GM12878 (cell line): Measurements from ENCODE around the gene TCF7L1. TPM values are rescaled to one million over a fixed set of nuclear protein-coding genes. Genes with fewer than 3 reads are reported as not detected.

Experiments used
- ATAC-seq: fragments of 200-7000 bp; cut with Tn5 transposase; 3 replicates; pipeline ENCODE4 v1.9.1; 2020; ENCODE audit warnings: mild to moderate bottlenecking, moderate library complexity
- BruUV-seq: library from RNA; stranded (reverse); fragments of 400-500 nt; replicated peaks from 2 replicates; lab custom pipeline; 2021; lab: Mats Ljungman, UMichigan
- CTCF ChIA-PET: fragments of 300-600 bp; sonication (Branson Sonifier 250); formaldehyde crosslinking; extraction: SDS; loops from one replicate; lab custom pipeline; 2021; ENCODE audit warnings: inconsistent platforms; lab: Yijun Ruan, JAX
- POLR2A ChIA-PET: fragments of 350-600 bp; formaldehyde crosslinking; extraction: SDS; loops from one replicate; lab custom pipeline; 2021; ENCODE audit warnings: inconsistent platforms; lab: Charles Lee
- RAD21 ChIA-PET: fragments of 300-600 bp; sonication (Branson Sonifier 250); formaldehyde crosslinking; loops from one replicate; lab custom pipeline; 2023; ENCODE audit warnings: antibody characterized with exemption; ENCODE audit not compliant: unreplicated experiment; lab: Charles Lee
- SMC1A ChIA-PET: fragments of 300-600 bp; sonication (Branson Sonifier 250); formaldehyde crosslinking; loops from one replicate; lab custom pipeline; 2023; ENCODE audit not compliant: unreplicated experiment, uncharacterized antibody; lab: Charles Lee
- DNase-seq: peaks from one replicate; pipeline ENCODE4 v3.0.0-alpha.2; 2011; ENCODE audit warnings: low read depth, low spot score
- FAIRE-seq: peaks from 3 replicates; lab custom pipeline; 2011; peaks lifted over from hg19 to GRCh38; lab: Jason Lieb, UNC
- H2AFZ ChIP-seq: 2 replicates; pipeline ENCODE4 v1.6.0; 2011; ENCODE audit warnings: low read depth, low read length, control low read depth; ENCODE audit not compliant: control insufficient read depth
- H3K27ac ChIP-seq: 2 replicates; pipeline ENCODE4 v1.5.1; 2011; ENCODE audit warnings: control low read depth; ENCODE audit not compliant: control insufficient read depth, insufficient read depth
- H3K27me3 ChIP-seq, 2 experiments: replicated peaks in 1 of 2; 2 replicates each; pipeline versions ENCODE4 v1.6.0 to v1.6.1; 2011; ENCODE audit warnings: low read length in 1 of 2; ENCODE audit not compliant: control insufficient read depth in 2 of 2, insufficient read depth in 2 of 2
- H3K36me3 ChIP-seq, 2 experiments: 2 replicates each; pipeline ENCODE4 v1.5.1; 2011; ENCODE audit warnings: low read length in 1 of 2; ENCODE audit not compliant: control insufficient read depth in 2 of 2, insufficient read depth in 2 of 2
- H3K4me1 ChIP-seq: 2 replicates; pipeline ENCODE4 v1.6.1; 2011; ENCODE audit warnings: mild to moderate bottlenecking, low read length, moderate library complexity, mixed read lengths; ENCODE audit not compliant: control insufficient read depth, insufficient read depth
- H3K4me2 ChIP-seq: 2 replicates; pipeline ENCODE4 v1.6.0; 2011; ENCODE audit warnings: control low read depth; ENCODE audit not compliant: control insufficient read depth, insufficient read depth
- H3K4me3 ChIP-seq: fragments of 200-600 bp; sonication (generic); 2 replicates; pipeline ENCODE4 v1.5.1; 2016
- H3K79me2 ChIP-seq: 2 replicates; pipeline ENCODE4 v1.6.0; 2011; ENCODE audit warnings: low read length; ENCODE audit not compliant: control insufficient read depth, insufficient read depth
- H3K9ac ChIP-seq: 2 replicates; pipeline ENCODE4 v1.8.0; 2011; ENCODE audit warnings: low read length, control low read depth, mixed read lengths; ENCODE audit not compliant: control insufficient read depth, insufficient read depth
- H3K9me3 ChIP-seq: replicated peaks from 3 replicates; pipeline ENCODE4 v1.5.1; 2011; ENCODE audit warnings: mild to moderate bottlenecking, low read length; ENCODE audit not compliant: control insufficient read depth, insufficient read depth
- H4K20me1 ChIP-seq: 2 replicates; pipeline ENCODE4 v1.6.0; 2011; ENCODE audit not compliant: control insufficient read depth, insufficient read depth
- ATF2 ChIP-seq: IDR thresholded peaks from 2 replicates; pipeline ENCODE4 v1.6.1; 2012; ENCODE audit warnings: low read length, inconsistent platforms
- CBFB ChIP-seq: IDR thresholded peaks from 2 replicates; pipeline ENCODE4 v1.6.1; 2016; ENCODE audit warnings: antibody characterized with exemption, low read depth
- CREM ChIP-seq: IDR thresholded peaks from 2 replicates; pipeline ENCODE4 v1.6.1; 2014; ENCODE audit warnings: antibody characterized with exemption, low read depth
- NFIC ChIP-seq: IDR thresholded peaks from 2 replicates; pipeline ENCODE4 v1.6.1; 2012; ENCODE audit warnings: low read depth, mild to moderate bottlenecking, inconsistent platforms, low read length, moderate library complexity
- NFYA ChIP-seq: IDR thresholded peaks from 2 replicates; pipeline ENCODE4 v1.6.1; 2011; ENCODE audit warnings: low read depth, mild to moderate bottlenecking, low read length, improper control_type of control experiment, borderline replicate concordance
- NKRF ChIP-seq: fragments of 450-650 bp; conservative IDR thresholded peaks from 2 replicates; pipeline ENCODE4 v1.6.1; 2017; ENCODE audit warnings: mild to moderate bottlenecking, moderate library complexity
- PAX5 ChIP-seq: IDR thresholded peaks from 2 replicates; pipeline ENCODE4 v1.6.1; 2011; ENCODE audit warnings: low read depth, low read length, borderline replicate concordance
- PAX8 ChIP-seq: fragments of 450-650 bp; IDR thresholded peaks from 2 replicates; pipeline ENCODE4 v1.6.1; 2017; ENCODE audit warnings: mild to moderate bottlenecking, moderate library complexity
- RAD21 ChIP-seq: IDR thresholded peaks from 2 replicates; pipeline ENCODE4 v1.6.1; 2011; ENCODE audit warnings: mild to moderate bottlenecking, low read depth, low read length, moderate library complexity; ENCODE audit not compliant: insufficient read depth
- RB1 ChIP-seq: fragments of 450-650 bp; formaldehyde crosslinking; IDR thresholded peaks from 2 replicates; pipeline ENCODE4 v1.6.1; 2017; ENCODE audit warnings: mild to moderate bottlenecking, borderline replicate concordance
- RCOR1 ChIP-seq: conservative IDR thresholded peaks from 2 replicates; pipeline ENCODE4 v1.6.1; 2012; ENCODE audit warnings: low read depth, low read length, improper control_type of control experiment
- REST ChIP-seq: IDR thresholded peaks from 2 replicates; pipeline ENCODE4 v1.6.1; 2012; ENCODE audit warnings: mild to moderate bottlenecking, low read depth, low read length
- RFX5 ChIP-seq: IDR thresholded peaks from 2 replicates; pipeline ENCODE4 v1.6.1; 2011; ENCODE audit warnings: low read depth, low read length, improper control_type of control experiment
- SIN3A ChIP-seq: IDR thresholded peaks from 2 replicates; pipeline ENCODE4 v1.6.1; 2012; ENCODE audit warnings: low read depth, low read length, improper control_type of control experiment
- STAT3 ChIP-seq: IDR thresholded peaks from 2 replicates; pipeline ENCODE4 v1.6.1; 2011; ENCODE audit warnings: low read depth, low read length, improper control_type of control experiment
- SUPT20H ChIP-seq: IDR thresholded peaks from 2 replicates; pipeline ENCODE4 v1.6.1; 2011; ENCODE audit warnings: low read depth, mild to moderate bottlenecking, low read length, moderate library complexity, borderline replicate concordance; ENCODE audit not compliant: control insufficient read depth
- TCF3 ChIP-seq: IDR thresholded peaks from 2 replicates; pipeline ENCODE4 v1.6.1; 2012; ENCODE audit warnings: low read depth, mild to moderate bottlenecking, low read length, borderline replicate concordance; ENCODE audit not compliant: insufficient read depth
- ZSCAN29 ChIP-seq: fragments of 450-650 bp; IDR thresholded peaks from 2 replicates; pipeline ENCODE4 v1.6.1; 2017; ENCODE audit warnings: mild to moderate bottlenecking, moderate library complexity
- WGBS: methylation state at CpG from one replicate; pipeline ENCODE4 v1.1.6; 2016; ENCODE audit warnings: low lambda C conversion rate; ENCODE audit not compliant: insufficient replicate concordance, insufficient coverage; ENCODE audit errors: missing lambda C conversion rate; 5-methylcytosine and 5-hydroxymethylcytosine counted together
- in situ Hi-C: fragments of 300-500 bp; cut with MboI; formaldehyde crosslinking; loops from 9 replicates; pipeline ENCODE4 v1.14.3; 2018; ENCODE audit warnings: mixed read lengths
- intact Hi-C: fragments of 100-400 bp; cut with micrococcal nuclease; formaldehyde crosslinking; loops from one replicate; pipeline ENCODE4 v1.14.2; 2022; ENCODE audit not compliant: unreplicated experiment
- polyA plus RNA-seq, 11 experiments: library from polyadenylated mRNA; depleted of rRNA in 4 of 11; unstranded in 6 of 11; stranded (reverse) in 5 of 11; fragments of >200 nt; fragmentation: Nextera tagmentation in 4 of 11; fragmentation: Illumina TruSeq in 1 of 11; extraction: Ambion mirVana in 4 of 11; extraction: Trizol in 1 of 11; gene quantifications; 1 replicate in 1 of 11; 2 replicates in 10 of 11; pipeline versions ENCODE4 v1.2.1 to v1.2.3, GENCODE V29; 2011 to 2016; ENCODE audit warnings: inconsistent platforms in 2 of 11, missing spikeins in 2 of 11, low read depth in 1 of 11
- total RNA-seq, 4 experiments: library from RNA; depleted of rRNA in 3 of 4; stranded (reverse); fragments of >200 nt in 3 of 4; fragmentation: Illumina TruSeq in 1 of 4; extraction: Trizol in 1 of 4; gene quantifications; 2 replicates each; pipeline versions ENCODE4 v1.2.1 to v1.2.3, GENCODE V29; 2013 to 2021

TCF7L1 gene
- total and polyA plus RNA-seq, 10 of the 15 experiments (the other 5 are each of a cell fraction or from before 2014, with no cell fraction given): 0.03 to 0.11 (median 0.10) TPM; not detected in 7

- intact Hi-C loops (no loop called here), in situ Hi-C loops (no loop called here)
- Histone ChIP-seq H3K27me3 (no peaks in the 10 kb centered on the region; a peak in 1 of 4 replicates), H3K9ac (no peak overlapping the region), H3K9me3 (no peaks in the 10 kb centered on the region), H3K4me2 (no peak overlapping the region), H3K36me3 (peaks cover 0 to 5% of the 10 kb centered on the region in 2 experiments; a peak in 3 of 4 replicates), H3K4me3 (no peak overlapping the region), H3K79me2 (no peaks in the 10 kb centered on the region), H2AFZ (no peak overlapping the region), H4K20me1 (no peaks in the 10 kb centered on the region), H3K4me1 (no peaks in the 10 kb centered on the region), H3K27ac (no peak overlapping the region)
- DNase-seq (no peak), FAIRE-seq (no peak), ATAC-seq (no peak)
- ChIA-PET SMC1A (no interaction called here), RAD21 (no interaction called here), CTCF (interaction anchor here (0.6 kb wide), 1 partner anchor 209 kb away, joined by 3 read pairs; no protein-coding TSS in a partner anchor), POLR2A (interaction anchor here (0.6 kb wide), 1 partner anchor 334 kb away, joined by 6 read pairs; no protein-coding TSS in a partner anchor)
- 91% methylated on average over 14 of the region's 14 CpGs for WGBS
- no TSS peak for BruUV-seq
- TF ChIP-seq ZSCAN29 (no peak), RFX5 (no peak), CBFB (no peak), RCOR1 (no peak), TCF3 (no peak), SUPT20H (no peak), CREM (no peak), STAT3 (no peak), PAX8 (no peak), PAX5 (no peak), RAD21 (no peak), SIN3A (no peak), RB1 (no peak), NFYA (no peak), ATF2 (no peak), NKRF (no peak), REST (no peak), NFIC (no peak)
These were observed 211.3 kb downstream of the TCF7L1 start for GRCh38 chr2:85344356-85344954.
